HG03439 (cell line): ENCODE measurements around the gene UBXN6.

Experiments used
- ATAC-seq: cut with Tn5 transposase; IDR thresholded peaks from one replicate; pipeline ENCODE4 v1.9.1; 2021; ENCODE audit warnings: mild to moderate bottlenecking, moderate library complexity; ENCODE audit not compliant: unreplicated experiment

UBXN6 gene, protein sequence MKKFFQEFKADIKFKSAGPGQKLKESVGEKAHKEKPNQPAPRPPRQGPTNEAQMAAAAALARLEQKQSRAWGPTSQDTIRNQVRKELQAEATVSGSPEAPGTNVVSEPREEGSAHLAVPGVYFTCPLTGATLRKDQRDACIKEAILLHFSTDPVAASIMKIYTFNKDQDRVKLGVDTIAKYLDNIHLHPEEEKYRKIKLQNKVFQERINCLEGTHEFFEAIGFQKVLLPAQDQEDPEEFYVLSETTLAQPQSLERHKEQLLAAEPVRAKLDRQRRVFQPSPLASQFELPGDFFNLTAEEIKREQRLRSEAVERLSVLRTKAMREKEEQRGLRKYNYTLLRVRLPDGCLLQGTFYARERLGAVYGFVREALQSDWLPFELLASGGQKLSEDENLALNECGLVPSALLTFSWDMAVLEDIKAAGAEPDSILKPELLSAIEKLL

DNA sequence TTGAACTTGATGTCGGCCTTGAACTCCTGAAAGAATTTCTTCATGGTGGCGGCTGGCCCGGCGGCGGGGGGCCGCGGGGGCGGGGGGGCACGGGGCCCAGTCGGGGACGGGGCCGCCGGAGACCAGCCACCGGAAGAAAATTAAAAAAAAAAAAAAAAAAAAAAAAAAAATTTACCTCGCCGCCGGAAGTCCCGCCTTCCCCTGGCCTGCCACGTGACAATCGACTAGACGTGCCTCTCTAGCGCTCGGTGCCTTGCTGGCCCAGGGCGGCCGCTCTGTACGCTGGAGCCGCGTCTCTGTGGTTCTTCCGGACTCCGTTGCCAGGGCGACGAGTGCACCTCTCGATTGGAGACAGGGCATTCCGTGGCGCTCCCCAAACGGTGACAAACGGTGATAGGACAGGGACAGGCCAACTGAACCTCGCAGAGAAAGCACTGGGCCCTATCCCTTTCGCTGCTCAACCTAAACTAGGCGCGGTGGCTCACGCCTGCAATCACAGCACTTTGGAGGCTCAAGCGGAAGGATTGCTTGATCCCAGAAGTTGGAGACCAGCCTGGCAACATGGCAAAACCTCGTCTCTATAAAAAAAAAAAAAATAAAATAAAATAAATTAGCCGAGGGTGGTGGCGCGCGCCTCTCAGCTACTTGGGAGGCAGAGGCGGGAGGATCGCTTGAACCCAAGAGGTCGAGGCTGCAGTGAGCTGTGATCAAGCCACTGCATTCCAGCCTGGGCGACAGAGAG, at the start of gene UBXN6:
TSS of gene UBXN6 (minus strand) at position 141 of the 742 bp plus-strand sequence. CDS start at position 44, 97 bp downstream.
- ATAC-seq, result peak; percentile 91

DNA sequence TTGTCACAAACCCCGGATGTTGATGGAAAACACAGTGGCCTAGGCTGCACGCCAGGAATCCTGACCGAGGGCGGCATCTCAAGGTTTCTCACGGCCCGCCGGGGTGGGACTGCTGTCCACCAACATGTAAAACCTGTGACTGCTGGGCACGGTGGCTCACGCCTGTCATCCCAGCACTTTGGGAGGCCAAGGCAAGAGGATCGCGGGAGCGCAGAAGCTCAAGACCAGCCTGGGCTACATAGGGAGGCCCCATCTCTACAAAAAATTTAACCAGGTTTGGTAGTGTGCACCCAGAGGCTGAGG, 49.5 kb upstream of the UBXN6 start:
- no peak for ATAC-seq

DNA sequence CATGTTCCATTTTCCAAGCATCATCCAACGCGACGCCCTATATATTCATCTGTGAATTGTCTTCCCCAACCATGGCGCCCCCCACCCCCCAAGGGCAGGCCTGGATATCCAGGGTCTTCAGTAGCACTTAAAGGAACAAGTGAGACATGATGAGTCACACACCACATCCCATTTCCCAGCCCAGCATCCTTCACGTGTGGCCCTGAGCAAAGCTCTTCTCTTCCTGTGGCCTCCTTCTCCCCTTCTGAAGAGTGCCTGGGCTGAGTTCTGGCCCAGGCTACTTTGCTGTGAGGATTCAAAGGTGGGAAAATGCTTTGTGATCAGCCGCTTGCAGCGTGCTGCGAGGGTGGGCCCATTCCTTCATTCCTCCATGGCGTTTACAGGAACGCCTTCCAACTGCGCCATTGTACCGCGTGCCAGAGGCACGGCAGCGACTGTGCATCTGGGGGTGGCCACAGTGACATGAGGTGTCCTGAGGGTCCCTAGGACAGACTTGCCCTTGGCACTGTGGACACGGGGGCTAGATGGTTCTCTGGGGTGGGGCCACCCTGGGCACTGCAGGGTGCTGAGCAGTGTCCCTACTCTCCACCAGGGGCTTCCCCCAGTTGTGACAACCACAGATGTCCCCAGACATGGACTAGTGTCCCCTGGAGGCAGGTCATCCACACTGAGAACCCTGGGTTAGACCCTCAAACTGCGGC, 49.0 kb upstream of the UBXN6 start:
- ATAC-seq, result no peak

DNA sequence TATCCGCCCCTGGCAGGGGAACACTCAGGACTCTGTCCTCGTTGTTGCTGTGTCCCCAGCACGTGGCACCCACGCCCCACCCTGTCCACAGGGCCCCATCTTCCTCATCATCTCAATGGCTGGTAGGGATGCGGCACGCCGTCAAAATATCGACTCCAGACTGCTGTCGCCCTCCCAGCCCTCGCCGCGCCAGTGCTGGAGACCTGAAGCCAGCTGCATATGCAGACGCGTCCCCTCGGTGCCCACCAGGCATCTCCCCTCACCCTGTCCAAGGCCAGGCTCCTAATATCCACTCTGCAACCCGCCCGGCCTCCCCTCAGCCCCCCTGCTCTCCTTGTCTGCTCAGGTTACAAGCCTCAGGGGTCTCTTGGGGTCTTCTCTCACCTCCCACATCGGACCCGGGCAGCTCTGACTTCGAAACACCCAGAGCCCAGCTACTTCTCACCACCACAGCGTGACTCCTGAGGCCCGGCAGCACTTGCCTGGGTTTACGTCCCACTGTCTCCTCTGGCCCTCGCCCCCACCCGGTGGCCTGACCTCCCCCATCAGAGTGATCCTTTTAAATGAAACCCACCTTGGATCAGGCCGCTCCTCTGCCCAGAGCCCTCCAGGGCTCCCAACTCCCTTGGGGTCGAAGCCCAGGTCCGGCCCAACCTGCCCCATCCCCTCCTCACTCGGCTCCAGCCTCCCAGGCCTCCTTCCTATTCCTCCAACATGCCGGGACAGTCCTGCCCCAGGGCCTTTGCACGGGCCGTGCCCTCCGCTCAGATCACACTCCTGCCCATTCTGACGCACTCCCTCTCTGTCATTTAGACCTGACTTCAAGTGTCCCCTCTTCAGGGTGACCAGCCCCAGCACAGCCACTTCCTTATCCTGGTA, 48.2 kb upstream of the UBXN6 start:
- no peak for ATAC-seq

DNA sequence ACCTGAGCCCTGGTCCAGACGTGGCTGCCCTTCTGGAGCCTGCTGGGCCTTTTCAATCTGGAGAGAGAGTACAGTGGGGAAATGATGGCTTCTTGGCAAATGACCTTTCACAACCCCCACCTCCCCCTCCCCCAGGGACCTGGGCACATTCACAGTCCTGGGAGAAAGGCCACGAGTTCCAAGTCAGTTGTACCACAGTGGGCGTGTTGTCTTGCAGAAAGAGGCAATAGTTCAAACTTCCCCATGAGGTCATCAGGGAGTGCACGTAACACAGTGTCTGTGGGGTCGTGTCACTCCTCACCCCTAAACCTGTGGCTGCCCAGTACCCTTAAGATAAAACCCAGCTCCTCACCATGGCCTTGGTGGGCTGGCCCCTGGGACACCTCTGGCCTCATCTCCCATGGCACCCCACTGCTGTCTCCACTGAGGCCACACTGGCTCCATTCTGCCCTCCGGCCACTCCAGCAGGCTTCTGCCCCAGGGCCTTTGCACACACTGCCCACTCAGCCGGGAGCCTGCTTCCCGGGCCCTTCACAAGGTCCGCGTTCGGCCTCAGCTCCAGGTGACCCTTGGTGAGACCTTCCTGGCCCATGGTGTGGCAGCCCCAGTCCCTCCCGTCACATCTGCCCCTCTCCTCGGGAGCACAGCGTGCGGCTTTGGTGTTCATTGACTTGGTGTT, 47.4 kb upstream of the UBXN6 start:
- no peak for ATAC-seq

DNA sequence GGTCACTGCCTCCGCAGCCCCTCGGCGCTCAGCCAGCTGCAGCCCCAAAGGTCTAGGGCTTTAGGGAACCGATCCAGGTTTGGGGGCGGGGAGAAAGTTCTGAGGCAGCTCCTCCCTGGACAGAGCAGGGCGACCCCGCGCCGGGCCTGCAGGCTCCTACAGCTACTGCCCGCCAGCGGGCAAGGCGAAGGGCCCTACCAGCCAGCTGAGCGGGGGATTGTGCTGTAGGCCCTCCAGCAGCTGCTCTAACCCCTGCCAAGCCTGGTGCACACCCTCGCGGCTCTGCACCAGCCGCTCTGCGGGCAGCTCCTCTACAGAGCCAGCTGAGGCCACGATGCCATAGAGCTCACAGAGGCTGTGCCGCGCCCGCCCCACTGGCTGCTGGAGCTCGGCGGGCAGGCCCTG, 46.7 kb upstream of the UBXN6 start:
- ATAC-seq, result no peak

DNA sequence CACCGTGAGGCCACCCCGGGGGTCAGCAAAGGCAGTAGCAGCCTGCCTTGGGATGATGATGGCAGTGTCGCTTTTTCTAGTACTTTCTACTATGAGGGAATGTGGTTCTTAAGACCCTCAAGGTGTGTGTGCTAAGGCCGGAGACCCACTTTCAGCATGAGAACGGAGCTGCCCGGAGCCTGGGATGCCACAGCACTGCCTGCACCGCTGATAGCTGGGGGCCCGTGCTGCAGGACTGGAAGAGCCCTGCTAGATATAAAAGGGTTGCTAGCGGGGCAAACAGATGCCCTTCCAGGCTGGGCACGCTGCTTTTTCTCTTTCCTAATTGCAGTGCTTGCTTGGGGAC, 46.2 kb upstream of the UBXN6 start:
- ATAC-seq, result no peak

DNA sequence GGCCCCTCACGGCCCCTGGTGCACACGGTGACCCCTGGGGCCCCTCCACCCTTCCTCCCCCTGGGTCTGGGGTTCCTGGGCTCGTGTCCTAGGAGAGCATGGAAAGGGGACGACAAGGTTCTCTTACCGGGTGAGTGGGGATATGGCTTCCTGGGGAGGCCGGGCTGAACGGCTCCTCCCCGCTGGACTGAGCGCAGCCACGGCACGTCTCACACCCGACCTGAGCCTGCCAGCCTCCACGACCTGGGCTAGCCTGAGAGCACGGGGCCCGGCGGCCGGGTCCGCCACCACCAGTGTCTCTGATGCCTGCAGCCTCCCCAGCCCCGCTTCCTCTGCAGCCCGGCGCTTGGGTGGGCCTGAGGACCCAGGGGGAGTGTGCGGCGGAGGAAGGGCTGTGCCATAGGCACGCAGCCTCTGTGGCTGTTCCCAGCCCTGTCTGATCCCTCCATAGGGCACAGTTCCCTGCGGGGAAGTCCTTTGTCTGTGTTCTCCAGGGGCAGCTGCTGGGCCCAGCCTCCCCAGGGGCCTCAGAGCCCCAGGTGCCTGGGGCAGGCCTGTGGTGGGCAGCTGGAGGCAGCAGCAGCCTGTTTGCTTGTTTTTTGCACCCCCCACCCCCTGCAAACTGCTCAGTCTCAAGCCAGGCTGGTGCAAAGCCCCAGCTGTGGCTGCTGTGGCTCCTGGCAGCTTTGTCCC, 45.7 kb upstream of the UBXN6 start:
- ATAC-seq, result no peak

DNA sequence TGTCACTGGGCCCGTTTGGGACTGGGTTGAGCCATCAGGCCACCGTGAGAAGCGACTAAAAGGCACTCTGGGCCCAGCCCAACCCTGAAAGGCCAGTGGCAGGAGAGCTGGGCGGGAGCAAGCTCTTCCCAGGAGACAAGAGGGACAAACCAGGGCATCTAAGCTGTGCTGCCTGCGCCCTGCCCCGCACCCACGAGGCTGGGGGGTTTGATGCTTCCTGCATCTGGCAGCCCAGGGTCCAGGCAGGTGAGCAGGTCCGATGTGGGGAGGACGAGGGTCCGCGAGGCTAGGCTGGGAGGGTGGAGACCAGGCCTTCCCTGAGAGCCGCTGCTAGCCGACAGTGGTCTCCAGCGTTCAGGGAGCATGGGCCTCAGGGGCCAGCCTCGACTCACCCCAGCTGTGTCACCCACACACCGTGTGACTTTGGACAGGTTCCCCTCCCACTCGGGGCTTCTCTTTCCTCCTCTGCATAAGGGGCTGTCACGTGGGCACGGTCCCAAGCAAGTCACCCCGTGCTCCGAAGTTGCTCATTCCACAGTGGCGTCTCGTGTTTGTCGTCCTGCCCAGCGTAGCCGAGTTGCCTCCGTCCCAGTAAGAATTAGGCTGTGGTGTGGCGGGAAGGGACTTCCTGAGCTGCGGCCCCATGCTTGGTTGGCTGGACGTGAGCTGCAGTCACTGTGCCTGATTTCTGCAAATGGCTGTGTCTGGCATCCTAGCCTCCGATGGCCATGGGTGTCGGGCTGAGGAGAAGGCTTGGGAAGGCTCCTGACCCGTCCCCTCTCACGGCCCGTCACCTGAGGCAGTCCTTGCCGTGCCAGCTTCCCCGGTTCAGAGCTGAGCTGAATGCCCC, 44.9 kb upstream of the UBXN6 start:
- no peak for ATAC-seq

DNA sequence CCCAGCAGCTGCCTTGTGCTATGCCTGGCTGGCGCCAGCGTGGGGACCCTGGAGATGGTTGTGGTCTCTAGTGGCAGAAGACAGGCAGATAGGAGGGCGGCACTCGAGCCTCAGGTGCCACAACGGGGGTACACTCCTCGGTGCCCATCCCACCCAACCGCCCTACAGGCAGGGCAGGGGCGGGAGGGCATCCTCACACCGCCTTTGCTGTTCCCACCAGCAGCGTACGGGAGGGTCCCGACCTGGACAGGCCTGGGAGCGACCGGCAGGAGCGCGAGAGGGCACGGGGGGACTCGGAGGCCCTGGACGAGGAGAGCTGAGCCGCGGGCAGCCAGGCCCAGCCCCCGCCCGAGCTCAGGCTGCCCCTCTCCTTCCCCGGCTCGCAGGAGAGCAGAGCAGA, 44.1 kb upstream of the UBXN6 start:
- ATAC-seq, result no peak

DNA sequence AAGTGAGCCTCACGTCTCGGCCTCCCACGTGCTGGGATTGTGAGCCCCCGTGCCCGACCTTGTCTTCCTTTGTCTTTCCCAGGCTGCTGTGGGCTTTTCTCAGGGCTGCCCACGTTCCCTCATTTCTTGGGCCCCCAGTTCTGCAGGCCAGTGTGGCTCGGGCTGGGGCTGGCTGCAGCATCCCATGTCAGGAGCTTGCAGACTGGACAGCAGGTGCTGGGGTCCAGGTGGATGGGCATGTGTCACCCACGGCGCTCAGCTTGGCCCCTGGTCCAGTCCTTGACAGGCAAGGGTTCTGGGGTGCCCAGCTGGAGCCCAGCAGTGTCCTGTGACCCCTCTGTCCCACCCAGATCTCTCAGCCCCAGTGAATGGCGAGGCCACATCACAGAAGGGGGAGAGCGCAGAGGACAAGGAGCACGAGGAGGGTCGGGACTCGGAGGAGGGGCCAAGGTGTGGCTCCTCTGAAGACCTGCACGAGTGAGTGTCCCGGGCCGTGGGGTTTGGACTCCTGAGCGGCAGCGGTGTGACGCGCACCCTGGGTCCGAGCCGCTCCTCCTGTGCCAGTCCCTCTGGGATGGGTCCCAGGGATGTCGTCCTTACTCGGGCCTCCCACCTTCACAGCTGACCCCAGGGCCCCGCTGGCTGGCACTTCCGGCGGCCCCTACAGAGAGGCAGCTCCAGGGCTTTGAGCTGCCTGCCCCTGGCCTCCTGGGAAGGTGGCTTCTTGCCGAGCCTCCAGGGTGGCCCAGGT, 43.4 kb upstream of the UBXN6 start:
- no peak for ATAC-seq

DNA sequence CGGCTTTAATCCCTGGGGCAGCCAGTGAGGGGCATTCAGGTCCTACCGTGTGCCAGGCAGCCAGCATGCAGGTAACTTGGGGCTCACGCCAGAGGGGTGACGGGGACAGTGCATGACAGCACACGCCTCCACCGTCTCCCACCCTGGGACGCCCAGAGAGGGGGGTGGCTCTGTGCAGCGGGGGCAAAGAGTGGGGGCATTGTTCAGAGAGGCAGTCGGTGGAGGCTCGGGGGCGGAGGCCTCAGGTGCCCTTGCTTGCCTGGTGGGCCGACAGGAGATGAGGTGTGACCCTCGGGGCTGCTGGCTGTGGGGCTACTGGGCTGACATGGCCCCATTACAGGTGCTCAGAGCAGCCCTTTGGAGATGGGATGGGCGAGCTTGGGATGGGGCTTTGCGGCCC, 42.3 kb upstream of the UBXN6 start:
- no peak for ATAC-seq

DNA sequence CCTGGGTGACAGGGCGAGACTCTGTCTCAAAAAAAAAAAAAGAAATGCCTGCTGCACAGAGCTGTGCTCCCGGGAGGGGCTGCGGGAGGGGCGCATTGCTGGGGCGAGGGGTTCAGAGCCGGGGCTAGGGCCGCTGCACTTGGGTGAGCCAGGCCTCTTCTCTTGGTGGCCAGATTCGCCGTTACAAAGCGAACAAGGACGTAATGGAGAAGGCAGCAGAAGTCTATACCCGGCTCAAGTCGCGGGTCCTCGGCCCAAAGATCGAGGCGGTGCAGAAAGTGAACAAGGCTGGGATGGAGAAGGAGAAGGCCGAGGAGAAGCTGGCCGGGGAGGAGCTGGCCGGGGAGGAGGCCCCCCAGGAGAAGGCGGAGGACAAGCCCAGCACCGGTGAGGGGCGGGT, 41.7 kb upstream of the UBXN6 start:
- ATAC-seq, result no peak

DNA sequence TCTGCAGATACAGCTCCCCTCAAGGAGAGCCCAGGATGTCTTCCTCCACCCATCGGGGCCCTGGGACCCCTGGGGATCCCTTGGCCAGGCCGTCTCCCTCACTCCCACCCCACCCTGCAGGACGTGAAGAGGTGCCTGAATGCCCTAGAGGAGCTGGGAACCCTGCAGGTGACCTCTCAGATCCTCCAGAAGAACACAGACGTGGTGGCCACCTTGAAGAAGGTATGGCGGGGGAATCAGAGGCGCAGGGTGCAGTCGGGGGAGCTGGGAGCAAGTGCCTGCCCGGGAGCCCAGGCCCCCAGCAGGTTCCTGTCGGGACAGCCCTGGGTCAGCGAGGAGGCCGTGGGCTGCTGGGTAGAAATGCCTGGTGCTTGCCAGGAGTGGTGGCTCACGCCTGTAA, 41.1 kb upstream of the UBXN6 start:
- no peak for ATAC-seq

DNA sequence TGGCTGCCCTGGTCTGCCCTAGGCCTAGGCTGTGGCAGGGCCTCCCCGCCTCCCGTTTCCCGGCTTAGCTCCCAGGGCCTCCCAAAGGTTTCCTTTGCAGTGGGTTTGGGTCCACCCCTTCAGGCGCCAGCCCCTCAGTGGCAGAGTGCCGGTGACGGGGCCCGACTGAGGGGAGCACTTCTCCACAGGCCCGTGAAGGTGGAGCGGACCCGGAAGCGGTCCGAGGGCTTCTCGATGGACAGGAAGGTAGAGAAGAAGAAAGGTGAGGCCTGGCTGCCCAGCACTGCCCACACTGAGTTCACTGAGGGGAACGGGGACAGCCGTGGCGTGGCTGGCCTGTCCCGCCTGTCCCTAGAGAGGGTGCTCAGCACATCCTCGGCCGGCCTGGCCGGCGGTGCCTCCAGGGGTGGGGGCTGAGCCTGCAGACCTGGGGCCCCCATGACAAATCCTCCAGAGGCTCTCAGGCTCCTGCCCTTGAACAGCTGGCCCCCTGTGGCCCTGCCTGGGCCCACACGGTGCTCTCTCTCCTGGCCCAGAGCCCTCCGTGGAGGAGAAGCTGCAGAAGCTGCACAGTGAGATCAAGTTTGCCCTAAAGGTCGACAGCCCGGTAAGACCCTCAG, 40.3 kb upstream of the UBXN6 start:
- ATAC-seq, result no peak

DNA sequence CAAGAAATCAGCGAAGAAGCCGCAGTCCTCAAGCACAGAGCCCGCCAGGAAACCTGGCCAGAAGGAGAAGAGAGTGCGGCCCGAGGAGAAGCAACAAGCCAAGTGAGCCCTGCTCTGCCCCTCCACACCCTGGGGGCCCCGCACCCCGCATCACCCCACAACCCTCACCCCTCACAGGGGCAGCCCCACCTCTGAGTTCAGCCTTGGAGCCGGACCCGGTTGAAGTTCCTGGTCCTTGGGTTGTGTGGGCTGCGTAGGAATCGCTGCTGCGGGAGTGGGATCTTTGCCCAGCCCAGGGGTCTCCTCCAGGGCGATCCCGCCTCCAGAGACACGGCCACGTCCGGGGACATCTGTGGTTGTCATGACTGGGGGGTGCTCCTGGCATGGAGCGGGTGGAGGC, 38.7 kb upstream of the UBXN6 start:
- no peak for ATAC-seq

DNA sequence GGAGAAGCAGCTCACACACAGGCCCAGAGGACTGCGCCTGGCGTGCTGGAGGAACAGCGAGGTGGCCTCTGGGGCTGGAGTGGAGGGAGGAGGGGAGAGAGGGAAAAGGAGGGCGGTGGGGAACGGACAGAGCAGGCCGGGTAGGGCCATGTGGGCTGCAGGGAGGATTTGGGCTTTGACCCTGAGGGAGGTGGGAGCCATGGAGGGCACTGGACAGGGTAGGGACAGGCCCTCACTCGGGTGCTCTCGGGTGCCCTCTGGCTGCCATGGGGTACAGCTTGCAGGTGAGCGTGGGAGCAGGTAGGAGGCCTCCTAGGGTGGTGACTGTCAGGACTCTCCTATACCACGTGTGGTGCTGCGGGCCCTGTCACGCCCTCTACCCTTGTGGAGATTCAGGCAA, 37.9 kb upstream of the UBXN6 start:
- ATAC-seq, result no peak

DNA sequence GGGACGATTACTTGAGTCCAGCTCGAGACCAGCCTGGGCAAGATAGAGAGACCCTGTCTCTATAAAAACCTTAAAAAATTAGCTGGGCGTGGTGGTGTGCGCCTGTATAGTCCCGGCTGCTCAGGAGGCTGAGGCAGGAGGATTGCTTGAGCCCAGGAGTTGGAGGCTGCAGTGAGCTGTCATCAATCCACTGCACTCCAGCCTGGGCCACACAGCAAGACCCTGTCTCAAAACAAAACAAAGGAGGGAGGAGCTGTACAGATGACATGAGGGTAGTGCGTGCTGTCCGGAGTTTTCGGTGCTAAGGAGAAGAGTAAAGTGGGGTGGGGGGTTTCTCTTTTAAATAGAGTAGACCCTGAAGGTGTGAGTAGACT, 37.1 kb upstream of the UBXN6 start:
- ATAC-seq, result no peak
